Measurements from ENCODE around the gene MCM10. TPM values are rescaled to one million over a fixed set of nuclear protein-coding genes. Genes with fewer than 3 reads are reported as not detected.
"Not testable (repeated sequence)": the region's sequence is repeated elsewhere in the genome, so short reads cannot be mapped to it uniquely, and the experiment has no call there.

The MCM10 gene
- polyA plus RNA-seq, 1 donor = 4.7 TPM

- DNase-seq = no peak
- no peak overlapping the region for H3K4me3 ChIP-seq (ENCODE audit: low read length)
- no peaks in the 10 kb centered on the region for H3K9me3 ChIP-seq (ENCODE audit: control insufficient read depth, low read depth, low read length)
- peaks cover 2% of the 10 kb centered on the region for H3K27me3 ChIP-seq (ENCODE audit: control insufficient read depth, insufficient read depth, low read length)
- no peaks in the 10 kb centered on the region for H3K36me3 ChIP-seq (ENCODE audit: control insufficient read depth, insufficient read depth, low read length)
- H3K4me1 ChIP-seq (ENCODE audit: control insufficient read depth, insufficient read depth, low read length) = no peaks in the 10 kb centered on the region
- WGBS (ENCODE audit: insufficient coverage, low lambda C conversion rate) = 60% methylated on average over 1 of the region's 14 CpGs
- H3K27ac ChIP-seq (ENCODE audit: low read length) = no peak overlapping the region
Observed at GRCh38 chr10:13233358-13233757, 72.0 kb downstream of the MCM10 start.

- Histone ChIP-seq H3K4me1 (ENCODE audit: control insufficient read depth, insufficient read depth, low read length) (no peaks in the 10 kb centered on the region), H3K9me3 (ENCODE audit: control insufficient read depth, low read depth, low read length) (no peaks in the 10 kb centered on the region), H3K36me3 (ENCODE audit: control insufficient read depth, insufficient read depth, low read length) (no peaks in the 10 kb centered on the region), H3K27ac (ENCODE audit: low read length) (no peak within 1 kb of the TSS), H3K4me3 (ENCODE audit: low read length) (no peak within 1 kb of the TSS), H3K27me3 (ENCODE audit: control insufficient read depth, insufficient read depth, low read length) (peaks cover 2% of the 10 kb centered on the region)
- DNase-seq = no peak
- WGBS (ENCODE audit: insufficient coverage, low lambda C conversion rate) = no CpG with 5 or more reads among the region's 10 CpGs
Observed at GRCh38 chr10:13234172-13234571, 72.8 kb downstream of the MCM10 start, which contains the start of gene UCMA. Gene UCMA, minus strand, starts transcription at chr10:13234374. Its CDS starts 116 bp downstream, at chr10:13234258.

GRCh38 chr10:13234736-13235135 is 73.4 kb downstream of the MCM10 start:
- DNase-seq; H3K4me1 ChIP-seq (ENCODE audit: control insufficient read depth, insufficient read depth, low read length); H3K9me3 ChIP-seq (ENCODE audit: control insufficient read depth, low read depth, low read length); H3K36me3 ChIP-seq (ENCODE audit: control insufficient read depth, insufficient read depth, low read length); H3K27me3 ChIP-seq (ENCODE audit: control insufficient read depth, insufficient read depth, low read length); H3K27ac ChIP-seq (ENCODE audit: low read length); H3K4me3 ChIP-seq (ENCODE audit: low read length): not testable (repeated sequence)
- WGBS (ENCODE audit: insufficient coverage, low lambda C conversion rate) = no CpG with 5 or more reads among the region's 13 CpGs

GRCh38 chr10:13236638-13237037 is 75.3 kb downstream of the MCM10 start:
- Histone ChIP-seq H3K4me1 (ENCODE audit: control insufficient read depth, insufficient read depth, low read length) (no peaks in the 10 kb centered on the region), H3K4me3 (ENCODE audit: low read length) (no peak overlapping the region), H3K36me3 (ENCODE audit: control insufficient read depth, insufficient read depth, low read length) (no peaks in the 10 kb centered on the region), H3K27me3 (ENCODE audit: control insufficient read depth, insufficient read depth, low read length) (peaks cover 2% of the 10 kb centered on the region), H3K27ac (ENCODE audit: low read length) (no peak overlapping the region), H3K9me3 (ENCODE audit: control insufficient read depth, low read depth, low read length) (no peaks in the 10 kb centered on the region)
- WGBS (ENCODE audit: insufficient coverage, low lambda C conversion rate) = 62% methylated on average over 2 of the region's 8 CpGs
- DNase-seq = no peak

GRCh38 chr10:13238271-13239077 is 77.1 kb downstream of the MCM10 start:
- H3K27me3 ChIP-seq (ENCODE audit: control insufficient read depth, insufficient read depth, low read length) = peaks cover 2% of the 10 kb centered on the region
- H3K9me3 ChIP-seq (ENCODE audit: control insufficient read depth, low read depth, low read length) = no peaks in the 10 kb centered on the region
- WGBS (ENCODE audit: insufficient coverage, low lambda C conversion rate) = no CpG with 5 or more reads among the region's 16 CpGs
- no peak overlapping the region for H3K4me3 ChIP-seq (ENCODE audit: low read length)
- no peak for DNase-seq
- H3K36me3 ChIP-seq (ENCODE audit: control insufficient read depth, insufficient read depth, low read length) = no peaks in the 10 kb centered on the region
- H3K27ac ChIP-seq (ENCODE audit: low read length) = no peak overlapping the region
- no peaks in the 10 kb centered on the region for H3K4me1 ChIP-seq (ENCODE audit: control insufficient read depth, insufficient read depth, low read length)

GRCh38 chr10:13239923-13240322 is 78.6 kb downstream of the MCM10 start:
- WGBS (ENCODE audit: insufficient coverage, low lambda C conversion rate) = 83% methylated on average over 1 of the region's 7 CpGs
- Histone ChIP-seq H3K27me3 (ENCODE audit: control insufficient read depth, insufficient read depth, low read length) (no peaks in the 10 kb centered on the region), H3K36me3 (ENCODE audit: control insufficient read depth, insufficient read depth, low read length) (no peaks in the 10 kb centered on the region), H3K4me1 (ENCODE audit: control insufficient read depth, insufficient read depth, low read length) (no peaks in the 10 kb centered on the region), H3K27ac (ENCODE audit: low read length) (no peak overlapping the region), H3K4me3 (ENCODE audit: low read length) (no peak overlapping the region), H3K9me3 (ENCODE audit: control insufficient read depth, low read depth, low read length) (no peaks in the 10 kb centered on the region)
- DNase-seq = no peak

- Histone ChIP-seq H3K27me3 (ENCODE audit: control insufficient read depth, insufficient read depth, low read length) (no peaks in the 10 kb centered on the region), H3K4me1 (ENCODE audit: control insufficient read depth, insufficient read depth, low read length) (no peaks in the 10 kb centered on the region), H3K27ac (ENCODE audit: low read length) (no peak overlapping the region), H3K4me3 (ENCODE audit: low read length) (no peak overlapping the region), H3K9me3 (ENCODE audit: control insufficient read depth, low read depth, low read length) (no peaks in the 10 kb centered on the region), H3K36me3 (ENCODE audit: control insufficient read depth, insufficient read depth, low read length) (no peaks in the 10 kb centered on the region)
- no CpG with 5 or more reads among the region's 3 CpGs for WGBS (ENCODE audit: insufficient coverage, low lambda C conversion rate)
- DNase-seq = no peak
Observed at GRCh38 chr10:13241613-13242012, 80.3 kb downstream of the MCM10 start.

- H3K27me3 ChIP-seq (ENCODE audit: control insufficient read depth, insufficient read depth, low read length); H3K9me3 ChIP-seq (ENCODE audit: control insufficient read depth, low read depth, low read length); DNase-seq; H3K4me1 ChIP-seq (ENCODE audit: control insufficient read depth, insufficient read depth, low read length); H3K36me3 ChIP-seq (ENCODE audit: control insufficient read depth, insufficient read depth, low read length); H3K27ac ChIP-seq (ENCODE audit: low read length); H3K4me3 ChIP-seq (ENCODE audit: low read length): not testable (repeated sequence)
- WGBS (ENCODE audit: insufficient coverage, low lambda C conversion rate) = no CpG with 5 or more reads among the region's 5 CpGs
Observed at GRCh38 chr10:13242260-13242659, 80.9 kb downstream of the MCM10 start.

GRCh38 chr10:13247246-13247645 is 85.9 kb downstream of the MCM10 start:
- Histone ChIP-seq H3K4me1 (ENCODE audit: control insufficient read depth, insufficient read depth, low read length) (no peaks in the 10 kb centered on the region), H3K9me3 (ENCODE audit: control insufficient read depth, low read depth, low read length) (no peaks in the 10 kb centered on the region), H3K36me3 (ENCODE audit: control insufficient read depth, insufficient read depth, low read length) (no peaks in the 10 kb centered on the region), H3K4me3 (ENCODE audit: low read length) (no peak overlapping the region), H3K27ac (ENCODE audit: low read length) (no peak overlapping the region), H3K27me3 (ENCODE audit: control insufficient read depth, insufficient read depth, low read length) (no peaks in the 10 kb centered on the region)
- no peak for DNase-seq
- WGBS (ENCODE audit: insufficient coverage, low lambda C conversion rate) = 90% methylated on average over 2 of the region's 9 CpGs

GRCh38 chr10:13247784-13248183 is 86.4 kb downstream of the MCM10 start:
- 92% methylated on average over 2 of the region's 4 CpGs for WGBS (ENCODE audit: insufficient coverage, low lambda C conversion rate)
- Histone ChIP-seq H3K27me3 (ENCODE audit: control insufficient read depth, insufficient read depth, low read length) (no peaks in the 10 kb centered on the region), H3K36me3 (ENCODE audit: control insufficient read depth, insufficient read depth, low read length) (no peaks in the 10 kb centered on the region), H3K4me3 (ENCODE audit: low read length) (no peak overlapping the region), H3K27ac (ENCODE audit: low read length) (no peak overlapping the region), H3K4me1 (ENCODE audit: control insufficient read depth, insufficient read depth, low read length) (no peaks in the 10 kb centered on the region), H3K9me3 (ENCODE audit: control insufficient read depth, low read depth, low read length) (no peaks in the 10 kb centered on the region)
- no peak for DNase-seq

- no peaks in the 10 kb centered on the region for H3K4me1 ChIP-seq (ENCODE audit: control insufficient read depth, insufficient read depth, low read length)
- H3K4me3 ChIP-seq (ENCODE audit: low read length) = no peak overlapping the region
- no peak for DNase-seq
- H3K36me3 ChIP-seq (ENCODE audit: control insufficient read depth, insufficient read depth, low read length) = no peaks in the 10 kb centered on the region
- no peaks in the 10 kb centered on the region for H3K27me3 ChIP-seq (ENCODE audit: control insufficient read depth, insufficient read depth, low read length)
- WGBS (ENCODE audit: insufficient coverage, low lambda C conversion rate) = no CpG with 5 or more reads among the region's 4 CpGs
- peaks cover 5% of the 10 kb centered on the region for H3K9me3 ChIP-seq (ENCODE audit: control insufficient read depth, low read depth, low read length)
- H3K27ac ChIP-seq (ENCODE audit: low read length) = no peak overlapping the region
Observed at GRCh38 chr10:13253726-13254125, 92.4 kb downstream of the MCM10 start.
